GM19468 (cell line): ENCODE data around the gene ARL6IP1.

Experiments used
- ATAC-seq: cut with Tn5 transposase; IDR thresholded peaks from one replicate; pipeline ENCODE4 v1.9.1; 2021; ENCODE audit warnings: mild to moderate bottlenecking, moderate library complexity, moderate number of reproducible peaks; ENCODE audit not compliant: unreplicated experiment; ENCODE audit errors: extremely low read depth

ARL6IP1 gene

GRCh38 chr16:18801145-18801972 is at the start of gene ARL6IP1:
Gene ARL6IP1, minus strand, starts transcription at chr16:18801549. Its CDS starts 83 bp downstream, at chr16:18801466.
- ATAC-seq: peak; percentile 97

- ATAC-seq: no peak
These were observed 45.1 kb upstream of the ARL6IP1 start for GRCh38 chr16:18846416-18846815.

- no peak for ATAC-seq
These were observed 41.2 kb upstream of the ARL6IP1 start for GRCh38 chr16:18842565-18842964.

GRCh38 chr16:18841833-18842525 is 40.6 kb upstream of the ARL6IP1 start:
- no peak for ATAC-seq

- no peak for ATAC-seq
These were observed 38.2 kb upstream of the ARL6IP1 start for GRCh38 chr16:18839555-18839954.

GRCh38 chr16:18836702-18837101 is 35.4 kb upstream of the ARL6IP1 start:
- ATAC-seq: no peak

GRCh38 chr16:18834864-18835263 is 33.5 kb upstream of the ARL6IP1 start:
- no peak for ATAC-seq

- ATAC-seq: no peak
These were observed 32.6 kb upstream of the ARL6IP1 start for GRCh38 chr16:18833707-18834505.

GRCh38 chr16:18832613-18833012 is 31.3 kb upstream of the ARL6IP1 start:
- ATAC-seq: no peak

- no peak for ATAC-seq
These were observed 30.7 kb upstream of the ARL6IP1 start for GRCh38 chr16:18832006-18832405.

- ATAC-seq: no peak
These were observed 27.9 kb upstream of the ARL6IP1 start for GRCh38 chr16:18829251-18829650.

- no peak for ATAC-seq
These were observed 26.5 kb upstream of the ARL6IP1 start for GRCh38 chr16:18827890-18828289.

- ATAC-seq: no peak
These were observed 14.9 kb upstream of the ARL6IP1 start for GRCh38 chr16:18816286-18816685.

- no peak for ATAC-seq
These were observed 10.6 kb upstream of the ARL6IP1 start for GRCh38 chr16:18811925-18812324.

- ATAC-seq: no peak
These were observed 7.8 kb upstream of the ARL6IP1 start for GRCh38 chr16:18809165-18809564.

GRCh38 chr16:18805257-18805773 is 4.0 kb upstream of the ARL6IP1 start:
- no peak for ATAC-seq

GRCh38 chr16:18804540-18804939 is 3.2 kb upstream of the ARL6IP1 start:
- ATAC-seq: no peak

- no peak for ATAC-seq
These were observed 2.5 kb upstream of the ARL6IP1 start for GRCh38 chr16:18803569-18804462.

- ATAC-seq: no peak
These were observed 1.5 kb upstream of the ARL6IP1 start for GRCh38 chr16:18802767-18803343.
